Hepatocyte (in vitro differentiated cells): Measurements from ENCODE around the gene CARMIL1. TPM values are rescaled to one million over a fixed set of nuclear protein-coding genes. Genes with fewer than 3 reads are reported as not detected.

Experiments
- DNase-seq: peaks from one replicate; pipeline ENCODE4 v3.0.0-alpha.2; 2016; ENCODE audit warnings: low spot score
- H2AFZ ChIP-seq: fragments of 200-600 bp; sonication (generic); 2 replicates; pipeline ENCODE4 v1.6.0; 2016; ENCODE audit warnings: antibody characterized with exemption, mild to moderate bottlenecking
- H3K27ac ChIP-seq: fragments of 200-600 bp; sonication (generic); 2 replicates; pipeline ENCODE4 v1.5.1; 2016; ENCODE audit warnings: mild to moderate bottlenecking
- H3K27me3 ChIP-seq: fragments of 200-600 bp; sonication (generic); 2 replicates; pipeline ENCODE4 v1.6.1; 2016
- H3K36me3 ChIP-seq: fragments of 200-600 bp; sonication (generic); replicated peaks from 2 replicates; pipeline ENCODE4 v1.5.1; 2016; ENCODE audit warnings: low read depth; ENCODE audit not compliant: insufficient read depth
- H3K4me1 ChIP-seq: fragments of 200-600 bp; sonication (generic); 2 replicates; pipeline ENCODE4 v1.5.1; 2016; ENCODE audit warnings: mild to moderate bottlenecking, moderate library complexity; ENCODE audit not compliant: insufficient read depth
- H3K4me2 ChIP-seq: fragments of 200-600 bp; sonication (generic); 2 replicates; pipeline ENCODE4 v1.6.0; 2016
- H3K4me3 ChIP-seq: fragments of 200-600 bp; sonication (generic); 2 replicates; pipeline ENCODE4 v1.5.1; 2016; ENCODE audit warnings: mild to moderate bottlenecking
- H3K79me2 ChIP-seq: fragments of 200-600 bp; sonication (generic); 2 replicates; pipeline ENCODE4 v1.6.0; 2017; ENCODE audit warnings: mild to moderate bottlenecking
- H3K9me2 ChIP-seq: fragments of 200-600 bp; sonication (generic); replicated peaks from 2 replicates; pipeline ENCODE4 v1.6.0; 2017; ENCODE audit warnings: mild to moderate bottlenecking; ENCODE audit not compliant: insufficient read depth
- H3K9me3 ChIP-seq: fragments of 200-600 bp; sonication (generic); 2 replicates; pipeline ENCODE4 v1.5.1; 2016; ENCODE audit warnings: low read depth, mild to moderate bottlenecking
- H4K20me1 ChIP-seq: fragments of 200-600 bp; sonication (generic); 2 replicates; pipeline ENCODE4 v1.6.0; 2016; ENCODE audit warnings: mild to moderate bottlenecking; ENCODE audit not compliant: insufficient read depth, poor library complexity, severe bottlenecking
- EZH2 ChIP-seq: fragments of 200-600 bp; sonication (generic); IDR thresholded peaks from 2 replicates; pipeline ENCODE4 v1.6.1; 2016; ENCODE audit warnings: antibody characterized with exemption, mild to moderate bottlenecking, borderline replicate concordance
- EZH2phosphoT487 ChIP-seq: fragments of 200-600 bp; sonication (generic); IDR thresholded peaks from one replicate; pipeline ENCODE4 v1.6.1; 2018; ENCODE audit warnings: antibody characterized with exemption, mild to moderate bottlenecking, low read depth, moderate library complexity; ENCODE audit not compliant: unreplicated experiment, severe bottlenecking
- WGBS: methylation state at CpG from one replicate; pipeline ENCODE4 v1.1.6; 2016; ENCODE audit warnings: low lambda C conversion rate; ENCODE audit errors: missing lambda C conversion rate; 5-methylcytosine and 5-hydroxymethylcytosine counted together
- polyA plus RNA-seq: library from polyadenylated mRNA; unstranded; fragments of >200 nt; fragmentation: Nextera tagmentation; extraction: Ambion mirVana; gene quantifications from 2 replicates; pipeline ENCODE4 v1.2.1, GENCODE V29; 2016
- total RNA-seq: library from RNA; depleted of rRNA; stranded (reverse); fragments of >200 nt; gene quantifications from 2 replicates; pipeline ENCODE4 v1.2.3, GENCODE V29; 2014
- TF ChIP-seq, protein P1 (sequence below): fragments of 200-600 bp; sonication (generic); IDR thresholded peaks from 2 replicates; pipeline ENCODE4 v1.5.1; 2016; ENCODE audit warnings: antibody characterized with exemption, mild to moderate bottlenecking; ENCODE audit not compliant: poor library complexity

CARMIL1 gene
- total and polyA plus RNA-seq, 2 experiments from 2014 or later: 19.5 to 40.6 TPM

DNA sequence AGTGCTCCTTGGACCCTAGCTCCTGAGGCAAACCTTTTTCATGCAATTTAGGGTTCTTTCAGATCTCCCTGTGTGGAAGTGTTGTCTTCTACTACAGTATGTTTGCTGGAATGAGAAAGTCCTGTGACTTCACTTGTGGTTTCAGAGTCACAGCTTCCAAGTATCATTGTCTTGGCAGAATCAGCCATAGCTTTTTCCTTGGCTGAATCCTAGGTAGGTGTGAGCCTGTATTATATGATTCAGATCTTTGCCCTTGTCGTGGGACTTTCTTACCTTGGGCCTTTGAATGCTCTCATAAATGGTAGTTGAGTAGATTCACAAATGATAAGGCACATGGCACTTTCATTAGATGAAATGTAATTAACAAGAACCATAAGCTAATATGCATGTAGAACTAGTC lies 16.5 kb downstream of the CARMIL1 start:
- Histone ChIP-seq H3K4me2 (no peak overlapping the region), H4K20me1 (peaks cover 17% of the 10 kb centered on the region), H3K4me1 (peaks cover 13% of the 10 kb centered on the region), H3K27me3 (no peaks in the 10 kb centered on the region), H3K9me3 (no peaks in the 10 kb centered on the region), H3K36me3 (no peaks in the 10 kb centered on the region), H3K79me2 (peaks cover 97% of the 10 kb centered on the region), H3K27ac (no peak overlapping the region), H2AFZ (no peak overlapping the region), H3K4me3 (no peak overlapping the region), H3K9me2 (no peaks in the 10 kb centered on the region)
- TF ChIP-seq EZH2 (no peak), EZH2phosphoT487 (no peak)
- TF ChIP-seq, protein P1, sequence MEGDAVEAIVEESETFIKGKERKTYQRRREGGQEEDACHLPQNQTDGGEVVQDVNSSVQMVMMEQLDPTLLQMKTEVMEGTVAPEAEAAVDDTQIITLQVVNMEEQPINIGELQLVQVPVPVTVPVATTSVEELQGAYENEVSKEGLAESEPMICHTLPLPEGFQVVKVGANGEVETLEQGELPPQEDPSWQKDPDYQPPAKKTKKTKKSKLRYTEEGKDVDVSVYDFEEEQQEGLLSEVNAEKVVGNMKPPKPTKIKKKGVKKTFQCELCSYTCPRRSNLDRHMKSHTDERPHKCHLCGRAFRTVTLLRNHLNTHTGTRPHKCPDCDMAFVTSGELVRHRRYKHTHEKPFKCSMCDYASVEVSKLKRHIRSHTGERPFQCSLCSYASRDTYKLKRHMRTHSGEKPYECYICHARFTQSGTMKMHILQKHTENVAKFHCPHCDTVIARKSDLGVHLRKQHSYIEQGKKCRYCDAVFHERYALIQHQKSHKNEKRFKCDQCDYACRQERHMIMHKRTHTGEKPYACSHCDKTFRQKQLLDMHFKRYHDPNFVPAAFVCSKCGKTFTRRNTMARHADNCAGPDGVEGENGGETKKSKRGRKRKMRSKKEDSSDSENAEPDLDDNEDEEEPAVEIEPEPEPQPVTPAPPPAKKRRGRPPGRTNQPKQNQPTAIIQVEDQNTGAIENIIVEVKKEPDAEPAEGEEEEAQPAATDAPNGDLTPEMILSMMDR: no peak
- 30% methylated on average over 1 of the region's 1 CpG for WGBS
- DNase-seq: no peak

GRCh38 chr6:25296217-25296905 lies 17.2 kb downstream of the CARMIL1 start:
- Histone ChIP-seq H3K79me2 (peaks cover 97% of the 10 kb centered on the region), H3K4me2 (no peak overlapping the region), H3K9me3 (no peaks in the 10 kb centered on the region), H3K4me3 (no peak overlapping the region), H3K27me3 (no peaks in the 10 kb centered on the region), H3K27ac (no peak overlapping the region), H3K36me3 (no peaks in the 10 kb centered on the region), H3K9me2 (no peaks in the 10 kb centered on the region), H3K4me1 (peaks cover 13% of the 10 kb centered on the region), H2AFZ (no peak overlapping the region), H4K20me1 (peaks cover 17% of the 10 kb centered on the region)
- TF ChIP-seq, protein P1: no peak
- TF ChIP-seq EZH2phosphoT487 (no peak), EZH2 (no peak)
- 35% methylated on average over 2 of the region's 2 CpGs for WGBS
- DNase-seq: no peak

GRCh38 chr6:25297039-25297441 lies 17.9 kb downstream of the CARMIL1 start:
- no peak overlapping the region for H3K4me3 ChIP-seq
- no peak for DNase-seq
- no peaks in the 10 kb centered on the region for H3K36me3 ChIP-seq
- H3K9me3 ChIP-seq: no peaks in the 10 kb centered on the region
- TF ChIP-seq EZH2phosphoT487: no peak
- TF ChIP-seq, protein P1: no peak
- no peak overlapping the region for H3K27ac ChIP-seq
- 51% methylated on average over 2 of the region's 2 CpGs for WGBS
- H3K27me3 ChIP-seq: no peaks in the 10 kb centered on the region
- H3K79me2 ChIP-seq: peaks cover 97% of the 10 kb centered on the region
- H2AFZ ChIP-seq: no peak overlapping the region
- peaks cover 14% of the 10 kb centered on the region for H4K20me1 ChIP-seq
- no peaks in the 10 kb centered on the region for H3K9me2 ChIP-seq
- no peak overlapping the region for H3K4me2 ChIP-seq
- H3K4me1 ChIP-seq: peaks cover 18% of the 10 kb centered on the region
